Epithelial cell of esophagus (primary cell): ENCODE measurements around the gene ZNF865.

Source experiments
- DNase-seq: peaks from one replicate; pipeline ENCODE4 v3.0.0; 2010; ENCODE audit warnings: low read depth
- H3K4me3 ChIP-seq: 2 replicates; pipeline ENCODE4 v1.5.1; 2011; ENCODE audit warnings: mild to moderate bottlenecking, low read length, control low read depth
- TF ChIP-seq, protein P1 (sequence below): IDR thresholded peaks from 2 replicates; pipeline ENCODE4 v1.5.1; 2011; ENCODE audit warnings: low read depth, mild to moderate bottlenecking, low read length, control low read depth, inconsistent platforms; ENCODE audit not compliant: insufficient read depth; ENCODE audit errors: missing control alignments

The ZNF865 gene

DNA sequence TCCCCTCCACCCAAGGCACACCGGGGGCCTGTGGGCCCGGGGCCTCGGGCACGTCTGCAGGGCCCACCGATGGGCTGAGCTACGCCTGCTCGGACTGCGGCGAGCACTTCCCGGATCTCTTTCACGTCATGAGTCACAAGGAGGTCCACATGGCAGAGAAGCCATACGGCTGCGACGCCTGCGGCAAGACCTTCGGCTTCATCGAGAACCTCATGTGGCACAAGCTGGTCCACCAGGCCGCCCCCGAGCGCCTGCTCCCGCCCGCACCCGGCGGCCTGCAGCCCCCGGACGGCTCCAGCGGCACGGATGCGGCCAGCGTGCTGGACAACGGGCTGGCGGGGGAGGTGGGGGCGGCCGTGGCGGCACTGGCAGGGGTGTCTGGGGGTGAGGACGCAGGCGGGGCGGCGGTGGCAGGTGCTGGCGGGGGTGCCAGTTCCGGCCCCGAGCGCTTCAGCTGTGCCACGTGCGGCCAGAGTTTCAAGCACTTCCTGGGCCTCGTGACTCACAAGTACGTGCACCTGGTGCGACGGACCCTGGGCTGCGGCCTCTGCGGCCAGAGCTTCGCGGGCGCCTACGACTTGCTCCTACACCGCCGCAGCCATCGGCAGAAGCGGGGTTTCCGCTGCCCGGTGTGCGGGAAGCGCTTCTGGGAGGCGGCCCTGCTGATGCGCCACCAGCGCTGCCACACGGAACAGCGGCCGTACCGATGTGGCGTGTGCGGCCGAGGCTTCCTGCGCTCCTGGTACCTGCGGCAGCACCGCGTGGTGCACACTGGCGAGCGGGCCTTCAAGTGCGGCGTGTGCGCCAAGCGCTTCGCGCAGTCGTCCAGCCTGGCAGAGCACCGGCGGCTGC, 10.3 kb downstream of the ZNF865 start:
- no peak overlapping the region for H3K4me3 ChIP-seq
- no peak for DNase-seq
- TF ChIP-seq, protein P1, sequence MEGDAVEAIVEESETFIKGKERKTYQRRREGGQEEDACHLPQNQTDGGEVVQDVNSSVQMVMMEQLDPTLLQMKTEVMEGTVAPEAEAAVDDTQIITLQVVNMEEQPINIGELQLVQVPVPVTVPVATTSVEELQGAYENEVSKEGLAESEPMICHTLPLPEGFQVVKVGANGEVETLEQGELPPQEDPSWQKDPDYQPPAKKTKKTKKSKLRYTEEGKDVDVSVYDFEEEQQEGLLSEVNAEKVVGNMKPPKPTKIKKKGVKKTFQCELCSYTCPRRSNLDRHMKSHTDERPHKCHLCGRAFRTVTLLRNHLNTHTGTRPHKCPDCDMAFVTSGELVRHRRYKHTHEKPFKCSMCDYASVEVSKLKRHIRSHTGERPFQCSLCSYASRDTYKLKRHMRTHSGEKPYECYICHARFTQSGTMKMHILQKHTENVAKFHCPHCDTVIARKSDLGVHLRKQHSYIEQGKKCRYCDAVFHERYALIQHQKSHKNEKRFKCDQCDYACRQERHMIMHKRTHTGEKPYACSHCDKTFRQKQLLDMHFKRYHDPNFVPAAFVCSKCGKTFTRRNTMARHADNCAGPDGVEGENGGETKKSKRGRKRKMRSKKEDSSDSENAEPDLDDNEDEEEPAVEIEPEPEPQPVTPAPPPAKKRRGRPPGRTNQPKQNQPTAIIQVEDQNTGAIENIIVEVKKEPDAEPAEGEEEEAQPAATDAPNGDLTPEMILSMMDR = no peak

DNA sequence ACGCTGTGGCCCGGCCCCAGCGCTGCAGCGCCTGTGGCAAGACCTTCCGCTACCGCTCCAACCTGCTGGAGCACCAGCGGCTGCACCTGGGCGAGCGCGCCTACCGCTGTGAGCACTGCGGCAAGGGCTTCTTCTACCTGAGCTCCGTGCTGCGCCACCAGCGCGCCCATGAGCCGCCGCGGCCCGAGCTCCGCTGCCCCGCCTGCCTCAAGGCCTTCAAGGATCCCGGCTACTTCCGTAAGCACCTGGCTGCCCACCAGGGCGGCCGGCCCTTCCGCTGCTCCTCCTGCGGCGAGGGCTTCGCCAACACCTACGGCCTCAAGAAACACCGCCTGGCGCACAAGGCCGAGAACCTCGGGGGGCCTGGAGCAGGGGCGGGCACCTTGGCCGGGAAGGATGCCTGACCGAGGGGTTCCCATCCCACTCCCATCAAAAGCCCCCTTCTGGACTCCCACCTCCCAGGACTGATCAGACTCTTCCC, 11.0 kb downstream of the ZNF865 start:
- DNase-seq = no peak
- no peak overlapping the region for H3K4me3 ChIP-seq
- TF ChIP-seq, protein P1 = no peak

DNA sequence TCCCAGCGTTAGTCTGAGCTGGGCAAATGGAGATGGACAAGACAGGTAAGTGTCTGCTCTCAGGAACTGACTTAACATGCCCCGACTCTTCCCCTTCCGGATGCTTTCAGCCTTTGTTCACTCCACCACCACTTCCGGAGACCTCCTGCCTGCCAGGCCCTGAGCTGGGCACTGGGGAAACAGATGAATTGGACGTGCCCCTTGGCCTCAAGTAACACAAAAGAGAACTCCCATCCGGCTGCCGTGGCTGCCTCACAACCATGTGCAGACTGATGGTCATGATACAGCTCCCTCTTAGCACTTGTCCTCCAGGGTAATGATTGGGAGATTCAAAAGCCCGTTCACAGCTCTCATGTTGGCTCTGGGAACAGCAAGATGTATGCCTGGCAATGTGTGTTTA, 12.0 kb downstream of the ZNF865 start:
- no peak for DNase-seq
- H3K4me3 ChIP-seq = no peak overlapping the region
- TF ChIP-seq, protein P1 = no peak

DNA sequence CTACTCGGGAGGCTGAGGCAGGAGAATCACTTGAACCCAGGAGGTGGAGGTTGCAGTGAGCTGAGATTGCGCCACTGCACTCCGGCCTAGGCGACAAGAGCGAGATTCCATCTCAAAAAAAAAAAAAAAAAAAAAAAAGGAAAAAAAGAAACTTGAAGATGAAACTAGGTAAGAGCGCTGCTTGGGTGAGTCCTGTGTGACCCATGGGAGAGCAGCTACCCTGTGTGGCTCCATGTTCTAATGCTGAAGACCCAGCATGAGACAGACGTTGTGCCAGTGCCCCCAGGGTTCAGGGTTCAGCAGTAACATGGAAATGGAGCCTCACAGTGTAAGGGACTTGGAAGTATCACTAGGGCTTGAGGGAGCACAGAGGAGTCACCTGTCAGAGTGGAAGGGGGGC, 13.0 kb downstream of the ZNF865 start:
- TF ChIP-seq, protein P1 = no peak
- no peak overlapping the region for H3K4me3 ChIP-seq

DNA sequence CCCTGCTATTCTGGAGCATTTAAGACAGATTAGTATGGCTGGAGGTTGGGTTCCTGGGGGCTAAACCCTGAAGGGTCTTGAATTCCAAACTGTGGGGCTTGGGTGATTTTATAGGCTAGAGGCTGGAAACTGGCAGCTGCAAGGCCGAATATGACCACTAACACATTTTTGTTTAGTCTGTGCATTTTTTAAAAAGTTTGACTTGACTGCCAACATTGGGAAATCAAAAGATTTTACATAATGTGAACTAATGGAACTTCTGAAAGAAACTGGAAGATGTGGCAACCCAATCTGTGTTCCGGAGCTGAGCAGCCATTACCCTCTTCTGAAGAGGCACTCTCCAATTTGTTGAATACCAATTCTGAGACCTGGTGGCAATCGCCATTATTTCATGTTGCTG, 13.8 kb downstream of the ZNF865 start:
- no peak for DNase-seq
- TF ChIP-seq, protein P1 = no peak

More for the DNA sequence above, 13.0 kb downstream of the ZNF865 start:
- DNase-seq = no peak

DNA sequence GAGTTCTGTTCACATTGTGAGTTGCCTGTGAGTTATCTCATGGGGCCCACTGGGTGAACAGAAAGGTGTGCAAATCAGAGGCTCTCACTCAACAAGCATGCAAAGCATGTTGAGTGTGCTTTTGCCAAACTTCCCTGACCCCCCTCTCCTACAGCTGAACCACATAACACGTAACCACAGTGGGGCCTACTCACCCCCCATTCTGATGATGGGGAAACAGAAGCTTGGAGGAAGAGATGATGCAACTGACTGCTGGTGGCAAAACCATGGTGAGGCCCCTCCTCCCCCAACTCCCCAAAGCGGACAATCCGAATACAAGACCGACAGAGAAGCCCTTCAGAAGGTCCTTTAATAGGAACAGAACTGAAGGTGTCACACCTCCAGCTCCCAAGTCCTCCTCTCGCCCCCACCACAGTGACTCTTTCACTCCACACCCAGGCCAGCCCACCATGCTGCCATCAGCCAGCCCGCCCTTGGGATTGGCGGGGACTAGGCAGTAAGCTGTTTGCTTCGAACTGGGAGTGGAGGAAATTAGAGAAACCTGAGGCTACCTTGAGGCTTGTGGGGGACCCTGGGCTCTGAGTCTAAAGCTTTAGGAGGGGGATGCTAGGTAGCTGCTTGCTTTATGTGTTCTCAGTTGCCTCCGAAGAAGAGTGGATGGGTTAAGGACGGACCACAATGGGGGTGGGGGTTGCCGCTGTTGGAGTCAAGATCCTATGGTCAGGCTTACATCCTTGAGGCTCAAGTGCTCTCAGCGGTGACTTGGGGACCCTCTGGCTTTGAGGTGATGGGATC, 15.2 kb downstream of the ZNF865 start:
- TF ChIP-seq, protein P1 = no peak
- no peak overlapping the region for H3K4me3 ChIP-seq
- no peak for DNase-seq

More for the DNA sequence above, 13.8 kb downstream of the ZNF865 start:
- no peak overlapping the region for H3K4me3 ChIP-seq
